Osteoblast (primary cell): ENCODE data around the gene SHISAL1. TPM values are rescaled to one million over a fixed set of nuclear protein-coding genes. Genes with fewer than 3 reads are reported as not detected.

ENCODE experiments used
- DNase-seq: peaks from one replicate; pipeline ENCODE4 v3.0.0; 2011; ENCODE audit warnings: low spot score, mixed read lengths; ENCODE audit not compliant: insufficient read length; ENCODE audit errors: missing footprints
- H2AFZ ChIP-seq: 2 replicates; pipeline ENCODE4 v1.6.0; 2011; ENCODE audit warnings: mild to moderate bottlenecking, low read length
- H3K27ac ChIP-seq: 2 replicates; pipeline ENCODE4 v1.5.1; 2011; ENCODE audit warnings: mild to moderate bottlenecking, low read depth, low read length, moderate library complexity
- H3K27me3 ChIP-seq: 2 replicates; pipeline ENCODE4 v1.6.0; 2012; ENCODE audit warnings: mild to moderate bottlenecking, control low read depth, inconsistent platforms, low read length, moderate library complexity; ENCODE audit not compliant: insufficient read depth
- H3K36me3 ChIP-seq: 2 replicates; pipeline ENCODE4 v1.5.1; 2011; ENCODE audit warnings: mild to moderate bottlenecking, low read length, control low read depth, moderate library complexity; ENCODE audit not compliant: insufficient read depth
- H3K4me1 ChIP-seq: 2 replicates; pipeline ENCODE4 v1.5.1; 2011; ENCODE audit warnings: mild to moderate bottlenecking, low read length, control low read depth, moderate library complexity; ENCODE audit not compliant: insufficient read depth
- H3K4me2 ChIP-seq: 2 replicates; pipeline ENCODE4 v1.6.0; 2011; ENCODE audit warnings: mild to moderate bottlenecking, low read length; ENCODE audit not compliant: insufficient read depth
- H3K4me3 ChIP-seq: fragments of 200-600 bp; sonication (generic); 3 replicates; pipeline ENCODE4 v1.5.1; 2012; ENCODE audit warnings: mild to moderate bottlenecking, low read length, inconsistent platforms; ENCODE audit not compliant: insufficient read depth
- H3K79me2 ChIP-seq: 2 replicates; pipeline ENCODE4 v1.6.0; 2012; ENCODE audit warnings: mild to moderate bottlenecking, low read length, control low read depth, inconsistent platforms; ENCODE audit not compliant: insufficient read depth
- H3K9me3 ChIP-seq: 2 replicates; pipeline ENCODE4 v1.5.1; 2011; ENCODE audit warnings: low read depth, low read length, control low read depth
- H4K20me1 ChIP-seq: 2 replicates; pipeline ENCODE4 v1.6.0; 2012; ENCODE audit warnings: mild to moderate bottlenecking, low read length, control low read depth; ENCODE audit not compliant: insufficient read depth
- CTCF ChIP-seq: IDR thresholded peaks from 2 replicates; pipeline ENCODE4 v1.5.1; 2011; ENCODE audit warnings: mild to moderate bottlenecking, low read depth, low read length, moderate library complexity; ENCODE audit errors: extremely low read depth
- total RNA-seq: library from RNA; depleted of rRNA; stranded (reverse); fragments of >200 nt; gene quantifications from 2 replicates; pipeline ENCODE4 v1.2.3, GENCODE V29; 2012

The SHISAL1 gene
- total RNA-seq, 1 donor: 52.5 TPM

GRCh38 chr22:44291674-44292360 is 20.9 kb downstream of the SHISAL1 start:
- Histone ChIP-seq H4K20me1 (peaks cover 3% of the 10 kb centered on the region), H3K36me3 (no peaks in the 10 kb centered on the region), H3K9me3 (no peaks in the 10 kb centered on the region), H3K4me2 (no peak overlapping the region), H3K79me2 (no peaks in the 10 kb centered on the region), H3K4me1 (peaks cover 6% of the 10 kb centered on the region), H3K27me3 (no peaks in the 10 kb centered on the region), H3K4me3 (no peak overlapping the region), H2AFZ (peak overlapping the region; percentile 41), H3K27ac (no peak overlapping the region)
- DNase-seq: no peak
- no peak for TF ChIP-seq CTCF

- no peak overlapping the region for H3K27ac ChIP-seq
- H4K20me1 ChIP-seq: peaks cover 3% of the 10 kb centered on the region
- H3K4me2 ChIP-seq: no peak overlapping the region
- no peaks in the 10 kb centered on the region for H3K27me3 ChIP-seq
- no peaks in the 10 kb centered on the region for H3K36me3 ChIP-seq
- DNase-seq: no peak
- H3K9me3 ChIP-seq: no peaks in the 10 kb centered on the region
- no peak overlapping the region for H2AFZ ChIP-seq
- no peak for TF ChIP-seq CTCF
- H3K79me2 ChIP-seq: no peaks in the 10 kb centered on the region
- no peak overlapping the region for H3K4me3 ChIP-seq
- H3K4me1 ChIP-seq: peaks cover 6% of the 10 kb centered on the region
Measured at GRCh38 chr22:44291265-44291664, 21.5 kb downstream of the SHISAL1 start.

- Histone ChIP-seq H2AFZ (no peak overlapping the region), H3K4me1 (peaks cover 6% of the 10 kb centered on the region), H3K27ac (no peak overlapping the region), H3K9me3 (no peaks in the 10 kb centered on the region), H3K27me3 (no peaks in the 10 kb centered on the region), H4K20me1 (peaks cover 3% of the 10 kb centered on the region), H3K4me3 (no peak overlapping the region), H3K36me3 (no peaks in the 10 kb centered on the region), H3K4me2 (no peak overlapping the region), H3K79me2 (no peaks in the 10 kb centered on the region)
- TF ChIP-seq CTCF: no peak
- no peak for DNase-seq
Measured at GRCh38 chr22:44289414-44290171, 23.2 kb downstream of the SHISAL1 start.

GRCh38 chr22:44288913-44289312 is 23.8 kb downstream of the SHISAL1 start:
- Histone ChIP-seq H3K4me2 (no peak overlapping the region), H3K27me3 (no peaks in the 10 kb centered on the region), H3K4me1 (peaks cover 6% of the 10 kb centered on the region), H2AFZ (no peak overlapping the region), H3K4me3 (no peak overlapping the region), H3K27ac (no peak overlapping the region), H3K79me2 (no peaks in the 10 kb centered on the region), H3K9me3 (no peaks in the 10 kb centered on the region), H3K36me3 (no peaks in the 10 kb centered on the region), H4K20me1 (peaks cover 3% of the 10 kb centered on the region)
- TF ChIP-seq CTCF: no peak
- no peak for DNase-seq
